ENCODE measurements around the gene MDP1.

Gene MDP1

DNA sequence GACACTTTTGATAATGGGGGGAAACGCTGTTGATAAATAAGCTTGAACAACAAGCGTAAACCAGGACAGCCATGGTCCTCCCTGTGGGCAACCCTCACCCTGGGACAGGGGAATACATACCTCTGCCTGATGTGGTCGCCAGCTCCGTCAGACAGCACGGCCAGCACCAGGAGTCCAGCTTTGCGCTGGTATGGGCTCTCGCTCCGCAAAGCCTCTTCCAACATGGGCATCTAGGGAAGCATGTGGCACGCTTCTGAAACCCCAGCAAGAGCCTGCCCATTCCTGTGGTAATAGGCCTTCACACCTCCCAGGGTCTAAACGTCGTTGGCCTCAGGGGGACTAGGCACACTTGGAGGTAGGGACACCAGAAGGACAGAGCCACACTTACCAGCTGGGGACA, 30.1 kb downstream of the MDP1 start:
- no peak overlapping the region for H3K4me3 ChIP-seq (ENCODE audit: low read depth, low read length)
- TF ChIP-seq, protein P1, sequence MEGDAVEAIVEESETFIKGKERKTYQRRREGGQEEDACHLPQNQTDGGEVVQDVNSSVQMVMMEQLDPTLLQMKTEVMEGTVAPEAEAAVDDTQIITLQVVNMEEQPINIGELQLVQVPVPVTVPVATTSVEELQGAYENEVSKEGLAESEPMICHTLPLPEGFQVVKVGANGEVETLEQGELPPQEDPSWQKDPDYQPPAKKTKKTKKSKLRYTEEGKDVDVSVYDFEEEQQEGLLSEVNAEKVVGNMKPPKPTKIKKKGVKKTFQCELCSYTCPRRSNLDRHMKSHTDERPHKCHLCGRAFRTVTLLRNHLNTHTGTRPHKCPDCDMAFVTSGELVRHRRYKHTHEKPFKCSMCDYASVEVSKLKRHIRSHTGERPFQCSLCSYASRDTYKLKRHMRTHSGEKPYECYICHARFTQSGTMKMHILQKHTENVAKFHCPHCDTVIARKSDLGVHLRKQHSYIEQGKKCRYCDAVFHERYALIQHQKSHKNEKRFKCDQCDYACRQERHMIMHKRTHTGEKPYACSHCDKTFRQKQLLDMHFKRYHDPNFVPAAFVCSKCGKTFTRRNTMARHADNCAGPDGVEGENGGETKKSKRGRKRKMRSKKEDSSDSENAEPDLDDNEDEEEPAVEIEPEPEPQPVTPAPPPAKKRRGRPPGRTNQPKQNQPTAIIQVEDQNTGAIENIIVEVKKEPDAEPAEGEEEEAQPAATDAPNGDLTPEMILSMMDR (IDR thresholded peaks at IDR 0.05; ENCODE audit: low read depth, low read length) = no peak

DNA sequence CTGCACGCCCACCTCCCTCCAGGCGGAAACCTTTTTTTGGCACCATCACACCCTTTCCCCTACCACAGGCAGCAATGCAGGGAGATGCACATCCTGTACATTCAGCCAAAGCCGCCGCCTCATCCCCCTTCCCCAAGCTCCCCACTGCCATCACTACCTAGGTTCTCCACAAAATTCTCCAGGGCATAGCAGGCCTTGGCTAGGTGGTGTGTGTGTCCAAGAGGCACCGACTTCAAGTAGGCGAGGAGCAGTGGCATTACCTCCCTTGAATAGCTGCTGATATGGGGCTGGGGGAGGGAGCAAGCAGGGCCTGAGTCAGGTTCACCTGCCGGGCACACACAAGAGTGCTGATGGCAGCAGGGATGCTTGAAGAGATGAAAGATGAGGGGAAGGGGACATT, 30.8 kb downstream of the MDP1 start:
- TF ChIP-seq, protein P1 (IDR thresholded peaks at IDR 0.05; ENCODE audit: low read depth, low read length) = no peak
- no peak overlapping the region for H3K4me3 ChIP-seq (ENCODE audit: low read depth, low read length)

DNA sequence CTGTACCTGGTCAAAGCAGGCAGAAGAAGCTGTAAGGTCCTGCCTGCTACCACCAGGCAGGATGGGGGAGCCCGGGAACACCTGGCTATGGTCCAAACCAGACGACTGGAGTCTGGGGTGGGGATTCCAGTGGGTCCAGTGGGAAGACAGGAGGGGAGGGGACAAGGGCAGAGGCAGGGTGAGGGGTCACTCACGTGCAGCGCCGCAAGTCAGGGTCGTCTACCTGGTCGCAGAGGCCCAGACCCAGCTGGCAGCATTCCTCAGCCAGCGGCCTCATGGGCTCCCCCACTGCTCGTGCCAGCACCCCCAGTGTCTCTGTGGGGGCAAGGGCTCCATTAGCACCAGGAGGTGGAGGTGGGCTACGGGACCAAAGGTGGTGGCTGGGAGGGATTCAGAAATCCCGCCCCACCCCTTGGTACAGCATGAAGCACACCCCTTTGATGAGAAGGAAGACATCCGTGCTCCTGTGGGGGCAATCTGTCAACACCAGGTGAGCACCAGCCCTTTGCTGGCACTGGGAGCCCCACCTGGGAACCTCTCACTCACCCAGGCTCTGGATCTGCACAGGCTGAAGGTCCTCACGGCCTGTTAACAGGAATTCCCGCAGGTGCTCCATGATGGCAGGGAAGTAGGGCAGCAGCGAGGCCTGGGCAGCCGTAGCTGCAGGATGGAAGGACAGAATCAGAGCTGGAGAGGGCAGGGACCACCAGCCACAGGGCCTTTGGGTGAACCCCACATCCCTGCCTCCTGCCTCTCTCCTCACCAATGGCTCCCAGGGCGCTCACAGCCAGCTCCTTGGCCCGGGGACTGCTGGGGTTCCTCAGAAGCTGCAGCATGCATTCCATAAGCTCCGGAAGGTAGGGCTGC, 31.5 kb downstream of the MDP1 start:
- TF ChIP-seq, protein P1 (IDR thresholded peaks at IDR 0.05; ENCODE audit: low read depth, low read length) = no peak
- H3K4me3 ChIP-seq (ENCODE audit: low read depth, low read length) = no peak overlapping the region

DNA sequence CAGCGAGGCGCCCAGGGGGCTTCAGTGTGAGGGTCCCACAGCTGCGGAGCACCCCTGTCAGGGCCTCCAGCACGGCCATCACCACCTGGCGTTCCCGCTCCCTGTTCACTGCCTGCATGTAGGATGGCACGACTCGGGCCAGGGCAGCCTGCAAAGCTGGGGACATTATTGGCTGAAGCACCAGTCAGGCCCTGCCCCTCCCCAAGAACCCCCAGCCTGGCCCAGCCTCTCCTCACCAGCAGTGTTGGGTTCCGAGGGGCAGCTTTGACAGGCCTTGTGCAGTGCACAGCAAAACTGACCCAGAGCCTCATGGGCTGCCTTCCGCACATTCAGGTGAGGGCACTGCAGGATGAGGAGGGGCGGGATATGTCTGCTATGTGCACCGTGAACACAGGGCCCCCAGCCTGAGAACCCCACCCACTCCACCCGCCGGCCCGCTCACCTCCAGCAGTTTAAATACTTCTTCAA, 32.8 kb downstream of the MDP1 start:
- TF ChIP-seq, protein P1 (IDR thresholded peaks at IDR 0.05; ENCODE audit: low read depth, low read length) = no peak
- no peak overlapping the region for H3K4me3 ChIP-seq (ENCODE audit: low read depth, low read length)

DNA sequence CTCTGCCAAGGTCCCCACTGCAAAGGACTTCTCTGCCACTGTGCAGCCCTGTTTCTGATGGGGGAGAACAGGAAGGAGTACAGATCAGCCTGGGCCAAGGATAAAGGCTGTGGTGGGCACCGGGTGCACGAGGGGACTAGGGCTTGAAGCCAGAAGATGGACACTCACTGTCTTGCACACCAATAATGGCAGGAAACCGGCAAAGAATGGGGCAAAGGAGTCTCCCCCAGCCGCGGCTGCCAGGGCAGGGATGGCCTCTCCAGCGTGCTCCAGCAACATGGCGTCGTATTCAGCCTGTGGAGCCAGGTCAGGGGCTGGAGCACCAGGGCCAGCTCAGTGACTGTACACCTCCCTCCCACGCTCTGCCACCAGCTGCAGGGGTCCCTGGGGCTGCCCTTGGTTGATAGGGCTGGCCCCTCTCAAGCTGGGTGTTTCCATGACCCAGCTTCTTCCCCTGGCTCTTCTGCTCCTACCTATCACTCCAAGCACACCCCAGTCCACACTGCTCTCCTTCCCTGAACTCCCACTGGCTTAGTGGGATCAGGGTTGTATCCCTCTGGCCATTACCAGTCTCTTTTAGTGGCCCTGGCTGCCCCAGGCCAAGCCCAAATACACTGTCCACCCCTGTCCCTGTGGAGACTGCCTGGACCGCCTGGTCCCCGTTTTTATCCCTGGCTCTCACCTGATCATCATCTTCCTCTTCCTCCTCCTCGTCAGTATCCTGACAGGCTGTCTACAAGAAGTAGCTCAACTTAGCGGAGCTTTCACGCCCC, 33.6 kb downstream of the MDP1 start:
- H3K4me3 ChIP-seq (ENCODE audit: low read depth, low read length) = no peak overlapping the region
- TF ChIP-seq, protein P1 (IDR thresholded peaks at IDR 0.05; ENCODE audit: low read depth, low read length) = no peak

DNA sequence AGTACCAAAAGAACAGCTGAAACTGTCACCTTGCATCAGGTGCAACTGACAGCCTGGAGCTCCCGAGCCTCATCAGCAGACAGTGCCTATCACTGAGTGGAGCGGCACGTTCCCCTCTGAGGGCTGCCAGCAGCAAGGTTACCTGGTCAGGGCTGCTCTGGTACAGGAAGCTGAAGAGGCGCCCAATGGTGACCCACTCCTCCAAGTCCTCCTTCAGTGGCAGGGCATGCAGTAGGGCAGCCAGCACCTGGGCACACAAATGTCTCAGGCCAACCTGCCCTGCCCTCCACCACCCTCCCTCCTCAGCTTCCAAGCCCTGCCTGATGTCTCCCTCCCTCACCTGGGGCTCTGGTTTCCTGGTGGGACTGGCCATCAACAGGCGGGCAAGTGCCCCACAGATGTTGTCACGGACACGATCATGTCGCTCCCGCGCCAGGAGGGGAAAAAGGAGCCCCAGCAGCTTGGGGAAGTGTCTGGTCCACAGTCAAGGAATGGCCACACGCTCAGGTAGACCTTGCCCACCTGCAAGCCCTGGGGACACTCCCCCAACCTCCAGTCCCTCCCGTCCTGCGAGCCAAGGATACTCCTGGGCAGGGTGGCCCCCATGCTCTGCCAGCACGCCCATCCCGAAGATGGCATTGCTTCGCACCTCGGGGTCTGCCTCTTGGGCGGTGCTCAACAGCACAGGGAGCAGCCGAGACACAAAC, 34.3 kb downstream of the MDP1 start:
- TF ChIP-seq, protein P1 (IDR thresholded peaks at IDR 0.05; ENCODE audit: low read depth, low read length) = no peak

More for the DNA sequence above, 34.3 kb downstream of the MDP1 start:
- no peak overlapping the region for H3K4me3 ChIP-seq (ENCODE audit: low read depth, low read length)

Measured in WI38 (cell line).